GM19099 (cell line): ENCODE results near the gene KMT5C.

Source experiments
- POLR2A ChIP-seq: IDR thresholded peaks from 3 replicates; pipeline ENCODE4 v1.6.1; 2011; ENCODE audit warnings: low read depth; ENCODE audit not compliant: insufficient read length; ENCODE audit errors: extremely low read depth

KMT5C gene

DNA sequence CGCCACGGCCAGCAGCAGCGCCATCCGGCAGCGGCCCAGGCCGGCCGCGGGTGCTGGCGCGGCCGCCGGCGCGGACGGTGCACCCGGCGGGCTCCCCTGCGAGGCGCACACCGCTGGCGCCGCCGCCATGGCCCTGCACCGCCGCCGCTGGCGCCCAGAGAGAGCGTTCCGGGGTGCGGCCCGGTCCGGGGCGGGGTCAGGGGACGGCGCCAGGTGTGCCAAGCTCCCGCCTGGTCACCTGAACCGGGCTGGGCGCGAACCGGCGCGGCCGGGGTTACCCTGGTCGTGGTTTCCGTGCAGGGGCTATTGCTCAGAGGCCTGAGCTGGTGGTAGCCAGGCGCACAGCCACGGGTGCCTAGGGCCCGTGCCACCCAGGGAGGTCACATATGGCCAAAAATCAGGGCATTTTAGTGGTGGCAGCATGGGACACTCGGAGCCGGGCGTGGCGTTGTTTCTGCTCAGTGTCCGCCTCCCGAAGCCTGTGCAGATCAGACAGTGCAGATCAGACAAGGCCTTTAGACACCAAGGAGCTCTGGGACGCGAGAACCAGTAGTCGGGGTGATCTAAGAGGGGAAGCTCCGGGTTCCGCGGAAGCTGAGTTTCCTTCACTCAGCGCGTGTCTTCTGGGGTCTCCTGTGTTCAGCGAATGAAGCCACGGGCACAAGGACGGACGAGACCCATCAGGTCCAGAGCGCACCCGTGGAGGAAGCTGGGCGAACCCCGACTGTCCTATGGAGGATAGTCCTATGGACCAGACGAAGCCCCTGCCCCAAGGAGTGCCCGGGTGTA, 44.6 kb downstream of the KMT5C start, which contains the start of gene TMEM238:
Gene TMEM238 (minus strand): TSS at position 162 of the 789 bp plus-strand sequence. CDS start 33 bp downstream, at position 129.
- peak; percentile 51 for TF ChIP-seq POLR2A

- no peak for TF ChIP-seq POLR2A
Measured at GRCh38 chr19:55384920-55385723, 45.4 kb downstream of the KMT5C start.

GRCh38 chr19:55385724-55386492, 46.2 kb downstream of the KMT5C start, which contains the start of gene RPL28:
RPL28 (plus strand) TSS chr19:55385932; CDS start chr19:55386358, 426 bp downstream.
- peak; percentile 100 for TF ChIP-seq POLR2A

GRCh38 chr19:55386493-55386971, 46.9 kb downstream of the KMT5C start:
- no peak for TF ChIP-seq POLR2A

- TF ChIP-seq POLR2A = no peak
Measured at GRCh38 chr19:55387736-55388497, 48.2 kb downstream of the KMT5C start.

- no peak for TF ChIP-seq POLR2A
Measured at GRCh38 chr19:55389386-55390317, 50.0 kb downstream of the KMT5C start.

DNA sequence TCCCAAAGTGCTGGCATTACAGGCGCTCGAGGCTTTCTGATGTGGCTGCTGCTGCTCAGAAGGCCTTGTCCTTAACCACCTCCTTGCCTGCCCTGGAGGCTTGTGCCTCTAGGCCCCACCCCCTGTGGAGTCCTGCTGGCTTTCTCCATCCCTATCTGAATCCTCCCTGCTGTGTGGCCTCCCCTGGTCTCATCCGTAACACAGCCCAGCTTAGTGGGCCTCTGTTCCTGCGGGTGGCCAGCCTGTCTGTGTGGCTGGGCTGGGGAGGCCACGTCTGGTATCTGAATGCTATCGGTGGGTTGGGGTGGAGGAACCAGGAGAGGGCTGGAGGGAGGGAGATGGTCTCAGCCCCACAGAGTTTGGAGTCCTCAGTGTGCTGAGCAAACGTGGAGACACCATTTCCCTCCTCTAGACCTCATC, 50.8 kb downstream of the KMT5C start:
- no peak for TF ChIP-seq POLR2A

DNA sequence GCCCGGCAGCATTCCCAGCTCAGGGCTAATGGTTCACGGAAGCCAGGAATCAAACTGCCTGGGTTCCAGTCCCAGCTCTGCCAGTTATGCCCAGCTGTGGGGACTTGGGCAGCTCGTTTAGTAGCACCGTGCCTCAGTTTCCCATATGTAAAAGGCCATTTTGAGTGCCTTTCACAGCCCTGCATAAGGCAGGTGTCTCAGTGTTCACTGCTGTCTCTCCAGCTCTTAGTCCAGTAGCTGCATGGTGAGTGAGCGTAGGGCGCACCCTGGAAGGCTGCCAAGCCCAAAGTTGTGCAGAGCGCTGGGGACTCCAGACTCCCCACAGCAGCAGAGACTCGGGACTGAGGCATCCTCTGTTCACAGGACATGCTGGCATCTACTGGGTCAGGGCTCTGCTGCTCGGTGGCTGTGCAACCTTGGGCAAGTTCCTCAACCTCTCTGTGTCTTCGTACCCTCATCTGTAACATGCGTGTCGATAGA, 51.6 kb downstream of the KMT5C start:
- TF ChIP-seq POLR2A = no peak

DNA sequence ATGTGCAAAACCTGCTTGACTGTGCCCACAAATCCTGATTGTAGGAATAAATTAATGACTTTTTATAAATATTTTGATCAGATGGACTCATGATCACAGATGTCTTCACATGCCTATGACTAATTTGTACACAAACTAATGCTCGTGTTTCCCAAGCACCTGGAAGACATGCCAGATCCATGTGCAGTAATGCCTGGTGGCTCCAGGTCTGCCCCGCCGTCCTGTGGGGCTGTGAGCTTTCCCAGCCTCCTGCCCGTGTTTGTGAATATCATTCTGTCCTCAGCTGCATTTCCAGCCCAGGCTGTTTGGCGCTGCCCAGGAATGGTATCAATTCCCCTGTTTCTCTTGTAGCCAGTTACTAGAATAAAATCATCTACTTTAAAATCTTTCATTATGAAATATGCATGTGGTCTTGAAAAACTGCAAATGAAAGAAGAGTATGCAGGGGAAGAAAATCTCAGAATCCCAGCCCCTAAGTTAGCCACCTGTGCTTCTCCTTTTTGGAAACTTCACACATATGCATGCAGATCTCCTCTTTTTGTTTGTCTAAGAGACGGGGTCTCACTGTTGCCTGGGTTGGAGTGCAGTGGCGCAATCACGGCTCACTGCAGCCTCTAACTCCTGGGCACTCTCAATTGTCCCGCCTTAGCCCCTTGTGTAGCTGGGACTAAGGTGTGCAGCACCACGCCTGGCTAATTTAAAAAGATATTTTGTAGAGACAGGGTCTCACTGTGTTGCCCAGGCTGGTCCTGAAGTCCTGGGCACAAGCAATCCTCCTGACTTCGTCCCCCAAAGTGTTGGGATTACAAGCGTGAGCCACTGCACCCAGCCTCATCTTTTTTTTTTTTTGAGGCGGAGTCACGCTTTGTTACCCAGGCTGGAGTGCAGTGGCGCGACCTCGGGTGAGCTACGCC, 52.3 kb downstream of the KMT5C start:
- no peak for TF ChIP-seq POLR2A

DNA sequence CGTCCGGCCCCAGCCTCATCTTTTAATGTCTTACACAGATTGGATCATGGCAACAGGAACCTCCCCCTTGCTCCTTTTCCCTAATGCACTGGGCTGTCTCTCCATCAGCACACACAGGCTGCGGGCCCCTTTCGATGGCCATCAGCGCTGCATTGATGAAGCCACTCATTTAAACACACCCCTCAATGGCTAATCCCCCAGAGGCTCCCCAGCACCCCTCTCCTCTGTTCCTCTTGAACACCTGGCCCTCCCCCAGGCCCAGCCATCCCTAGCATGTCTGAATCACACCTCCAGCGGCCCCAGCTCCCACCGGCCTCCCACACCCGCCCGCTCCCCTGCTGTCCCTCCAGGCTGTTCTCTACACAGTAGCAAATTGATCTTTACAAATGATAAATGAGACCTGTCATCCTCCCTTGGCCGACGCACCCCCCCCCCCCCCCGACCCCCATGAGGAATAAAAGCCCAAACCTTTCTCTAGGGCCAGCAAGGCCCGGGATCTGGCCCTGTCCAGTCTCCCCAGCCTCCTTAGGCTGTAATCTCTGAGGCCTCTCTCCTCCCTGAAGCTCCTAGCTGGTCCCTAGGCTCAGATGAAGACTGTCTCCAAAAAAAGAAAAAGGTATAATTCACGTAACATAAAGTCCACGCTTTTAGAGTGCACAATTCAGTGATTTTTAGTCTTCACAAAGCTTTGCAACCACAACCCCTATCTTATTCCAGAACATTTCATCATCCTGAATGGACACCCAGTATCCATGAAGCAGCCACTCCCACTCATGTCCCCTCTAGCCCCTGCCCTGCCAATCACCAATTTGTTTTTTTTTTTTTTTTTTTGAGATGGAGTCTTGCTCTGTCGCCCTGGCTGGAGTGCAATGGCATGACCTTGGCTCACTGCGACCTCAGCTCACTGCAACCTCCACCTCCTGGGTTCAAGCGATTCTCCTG, 53.4 kb downstream of the KMT5C start:
- no peak for TF ChIP-seq POLR2A
